ENCODE results near the gene COL5A1. TPM values are rescaled to one million over a fixed set of nuclear protein-coding genes. Genes with fewer than 3 reads are reported as not detected.

Gene COL5A1
- total RNA-seq, 6 donors from 2014 or later, result 7.5 to 75.4 (median 27.4) TPM

- Histone ChIP-seq H3K27me3 (no peaks in the 10 kb centered on the region), H3K27ac (no peak overlapping the region), H3K4me1 (no peaks in the 10 kb centered on the region), H3K4me3 (no peak overlapping the region), H3K36me3 (peaks cover 0 to 21% (median 0%) of the 10 kb centered on the region in 4 donors), H3K9me3 (no peaks in the 10 kb centered on the region)
- ATAC-seq (ENCODE audit: low FRiP score in 2 of 2) (no peak), DNase-seq (peak in 1 of 2 donors; percentile 75)
- WGBS, 2 donors, result 91 to 93% methylated on average over 18 to 23 of the region's 23 CpGs
- TF ChIP-seq EP300 (IDR thresholded peaks at IDR 0.05) (no peak), POLR2A (IDR thresholded peaks at IDR 0.05) (no peak), POLR2AphosphoS5 (IDR thresholded peaks at IDR 0.05) (no peak), CTCF (IDR thresholded peaks at IDR 0.05) (no peak)
These were observed 183.0 kb downstream of the COL5A1 start for GRCh38 chr9:134824583-134824982.

- Histone ChIP-seq H3K27ac (no peak overlapping the region), H3K36me3 (peaks cover 0 to 22% (median under 1%) of the 10 kb centered on the region in 4 donors), H3K9me3 (no peaks in the 10 kb centered on the region), H3K27me3 (no peaks in the 10 kb centered on the region), H3K4me3 (no peak overlapping the region), H3K4me1 (no peaks in the 10 kb centered on the region)
- ATAC-seq (ENCODE audit: low FRiP score in 2 of 2) (no peak), DNase-seq (no peak)
- TF ChIP-seq CTCF (IDR thresholded peaks at IDR 0.05) (no peak), POLR2AphosphoS5 (IDR thresholded peaks at IDR 0.05) (no peak), POLR2A (IDR thresholded peaks at IDR 0.05) (no peak), EP300 (IDR thresholded peaks at IDR 0.05) (no peak)
- WGBS, 2 donors, result 69 to 74% methylated on average over 9 to 10 of the region's 10 CpGs
These were observed 183.4 kb downstream of the COL5A1 start for GRCh38 chr9:134825025-134825424.

- H3K4me3 ChIP-seq, result no peak overlapping the region
- peak in 1 of 2 donors; percentile 66 for DNase-seq
- no peak overlapping the region for H3K27ac ChIP-seq
- TF ChIP-seq EP300 (IDR thresholded peaks at IDR 0.05), result no peak
- no peak for TF ChIP-seq POLR2AphosphoS5 (IDR thresholded peaks at IDR 0.05)
- TF ChIP-seq CTCF (IDR thresholded peaks at IDR 0.05), result no peak
- TF ChIP-seq POLR2A (IDR thresholded peaks at IDR 0.05), result no peak
- no peak for ATAC-seq (ENCODE audit: low FRiP score in 2 of 2)
- 86 to 92% methylated on average over 15 to 21 of the region's 21 CpGs for WGBS, 2 donors
- peaks cover 0 to 15% (median 1%) of the 10 kb centered on the region in 4 donors for H3K36me3 ChIP-seq
- no peaks in the 10 kb centered on the region for H3K27me3 ChIP-seq
- H3K4me1 ChIP-seq, result no peaks in the 10 kb centered on the region
- no peaks in the 10 kb centered on the region for H3K9me3 ChIP-seq
These were observed 185.0 kb downstream of the COL5A1 start for GRCh38 chr9:134826336-134827285.

GRCh38 chr9:134827559-134827958, 186.0 kb downstream of the COL5A1 start:
- DNase-seq, result peak in 1 of 2 donors; percentile 66
- no peak for ATAC-seq (ENCODE audit: low FRiP score in 2 of 2)
- Histone ChIP-seq H3K4me1 (no peaks in the 10 kb centered on the region), H3K9me3 (no peaks in the 10 kb centered on the region), H3K27ac (no peak overlapping the region), H3K4me3 (no peak overlapping the region), H3K27me3 (no peaks in the 10 kb centered on the region), H3K36me3 (peaks cover 0 to 15% (median 1%) of the 10 kb centered on the region in 4 donors)
- 88 to 90% methylated on average over 15 to 19 of the region's 19 CpGs for WGBS, 2 donors
- TF ChIP-seq POLR2AphosphoS5 (IDR thresholded peaks at IDR 0.05) (no peak), CTCF (IDR thresholded peaks at IDR 0.05) (no peak), EP300 (IDR thresholded peaks at IDR 0.05) (no peak), POLR2A (IDR thresholded peaks at IDR 0.05) (no peak)

Data from upper lobe of left lung (tissue), 6 donors.